A549 (cell line): ENCODE measurements around the gene TFEB.

ENCODE experiments used
- FOXS1 ChIP-seq: fragments of 250-450 bp; sonication (Bioruptor Pico); IDR thresholded peaks from 2 replicates; pipeline ENCODE4 v1.5.0; 2020; ENCODE audit warnings: mild to moderate bottlenecking, moderate library complexity
- POLR2A ChIP-seq: IDR thresholded peaks from 2 replicates; pipeline ENCODE4 v1.6.1; 2012; ENCODE audit warnings: mild to moderate bottlenecking, low read length
- TF ChIP-seq, protein P1 (sequence below): fragments of 200-600 bp; sonication (generic); IDR thresholded peaks from 2 replicates; pipeline ENCODE4 v1.6.1; 2016; ENCODE audit warnings: antibody characterized with exemption, mild to moderate bottlenecking, moderate library complexity
- TF ChIP-seq, protein P2 (sequence below): fragments of >200 bp; sonication (Bioruptor Twin); formaldehyde crosslinking; IDR thresholded peaks from 3 replicates; pipeline ENCODE4 v1.5.1; 2016
- TF ChIP-seq, protein P3 (sequence below): fragments of 450-650 bp; IDR thresholded peaks from 2 replicates; pipeline ENCODE4 v1.6.1; 2014; ENCODE audit warnings: antibody characterized with exemption
- TF ChIP-seq, protein P4 (sequence below): IDR thresholded peaks from 2 replicates; pipeline ENCODE4 v1.6.1; 2012; ENCODE audit warnings: low read depth, borderline replicate concordance

DNA sequence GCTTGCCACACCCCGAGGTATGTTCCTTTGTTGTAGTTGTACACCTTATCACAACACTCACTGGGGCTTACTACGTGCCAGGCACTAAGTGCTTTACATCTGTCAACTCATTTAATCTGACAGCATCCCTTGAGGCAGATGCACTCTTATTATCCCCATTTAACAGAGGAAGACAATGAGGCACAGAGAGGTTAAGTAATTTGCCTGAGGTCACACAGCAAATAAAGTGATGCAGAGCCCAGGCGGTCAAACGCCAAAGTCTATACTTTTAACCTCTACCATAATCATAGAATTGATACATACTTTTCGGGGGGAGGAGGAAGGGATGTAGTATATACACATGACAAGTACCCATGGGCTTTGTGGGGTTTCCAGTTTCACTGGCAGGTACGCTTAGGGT, 59.4 kb downstream of the TFEB start:
- TF ChIP-seq, protein P1, sequence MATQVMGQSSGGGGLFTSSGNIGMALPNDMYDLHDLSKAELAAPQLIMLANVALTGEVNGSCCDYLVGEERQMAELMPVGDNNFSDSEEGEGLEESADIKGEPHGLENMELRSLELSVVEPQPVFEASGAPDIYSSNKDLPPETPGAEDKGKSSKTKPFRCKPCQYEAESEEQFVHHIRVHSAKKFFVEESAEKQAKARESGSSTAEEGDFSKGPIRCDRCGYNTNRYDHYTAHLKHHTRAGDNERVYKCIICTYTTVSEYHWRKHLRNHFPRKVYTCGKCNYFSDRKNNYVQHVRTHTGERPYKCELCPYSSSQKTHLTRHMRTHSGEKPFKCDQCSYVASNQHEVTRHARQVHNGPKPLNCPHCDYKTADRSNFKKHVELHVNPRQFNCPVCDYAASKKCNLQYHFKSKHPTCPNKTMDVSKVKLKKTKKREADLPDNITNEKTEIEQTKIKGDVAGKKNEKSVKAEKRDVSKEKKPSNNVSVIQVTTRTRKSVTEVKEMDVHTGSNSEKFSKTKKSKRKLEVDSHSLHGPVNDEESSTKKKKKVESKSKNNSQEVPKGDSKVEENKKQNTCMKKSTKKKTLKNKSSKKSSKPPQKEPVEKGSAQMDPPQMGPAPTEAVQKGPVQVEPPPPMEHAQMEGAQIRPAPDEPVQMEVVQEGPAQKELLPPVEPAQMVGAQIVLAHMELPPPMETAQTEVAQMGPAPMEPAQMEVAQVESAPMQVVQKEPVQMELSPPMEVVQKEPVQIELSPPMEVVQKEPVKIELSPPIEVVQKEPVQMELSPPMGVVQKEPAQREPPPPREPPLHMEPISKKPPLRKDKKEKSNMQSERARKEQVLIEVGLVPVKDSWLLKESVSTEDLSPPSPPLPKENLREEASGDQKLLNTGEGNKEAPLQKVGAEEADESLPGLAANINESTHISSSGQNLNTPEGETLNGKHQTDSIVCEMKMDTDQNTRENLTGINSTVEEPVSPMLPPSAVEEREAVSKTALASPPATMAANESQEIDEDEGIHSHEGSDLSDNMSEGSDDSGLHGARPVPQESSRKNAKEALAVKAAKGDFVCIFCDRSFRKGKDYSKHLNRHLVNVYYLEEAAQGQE: no peak
- TF ChIP-seq POLR2A (no peak), FOXS1 (no peak)
- TF ChIP-seq, protein P2, sequence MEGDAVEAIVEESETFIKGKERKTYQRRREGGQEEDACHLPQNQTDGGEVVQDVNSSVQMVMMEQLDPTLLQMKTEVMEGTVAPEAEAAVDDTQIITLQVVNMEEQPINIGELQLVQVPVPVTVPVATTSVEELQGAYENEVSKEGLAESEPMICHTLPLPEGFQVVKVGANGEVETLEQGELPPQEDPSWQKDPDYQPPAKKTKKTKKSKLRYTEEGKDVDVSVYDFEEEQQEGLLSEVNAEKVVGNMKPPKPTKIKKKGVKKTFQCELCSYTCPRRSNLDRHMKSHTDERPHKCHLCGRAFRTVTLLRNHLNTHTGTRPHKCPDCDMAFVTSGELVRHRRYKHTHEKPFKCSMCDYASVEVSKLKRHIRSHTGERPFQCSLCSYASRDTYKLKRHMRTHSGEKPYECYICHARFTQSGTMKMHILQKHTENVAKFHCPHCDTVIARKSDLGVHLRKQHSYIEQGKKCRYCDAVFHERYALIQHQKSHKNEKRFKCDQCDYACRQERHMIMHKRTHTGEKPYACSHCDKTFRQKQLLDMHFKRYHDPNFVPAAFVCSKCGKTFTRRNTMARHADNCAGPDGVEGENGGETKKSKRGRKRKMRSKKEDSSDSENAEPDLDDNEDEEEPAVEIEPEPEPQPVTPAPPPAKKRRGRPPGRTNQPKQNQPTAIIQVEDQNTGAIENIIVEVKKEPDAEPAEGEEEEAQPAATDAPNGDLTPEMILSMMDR: no peak
- TF ChIP-seq, protein P3, sequence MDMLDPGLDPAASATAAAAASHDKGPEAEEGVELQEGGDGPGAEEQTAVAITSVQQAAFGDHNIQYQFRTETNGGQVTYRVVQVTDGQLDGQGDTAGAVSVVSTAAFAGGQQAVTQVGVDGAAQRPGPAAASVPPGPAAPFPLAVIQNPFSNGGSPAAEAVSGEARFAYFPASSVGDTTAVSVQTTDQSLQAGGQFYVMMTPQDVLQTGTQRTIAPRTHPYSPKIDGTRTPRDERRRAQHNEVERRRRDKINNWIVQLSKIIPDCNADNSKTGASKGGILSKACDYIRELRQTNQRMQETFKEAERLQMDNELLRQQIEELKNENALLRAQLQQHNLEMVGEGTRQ: no peak
- TF ChIP-seq, protein P4, sequence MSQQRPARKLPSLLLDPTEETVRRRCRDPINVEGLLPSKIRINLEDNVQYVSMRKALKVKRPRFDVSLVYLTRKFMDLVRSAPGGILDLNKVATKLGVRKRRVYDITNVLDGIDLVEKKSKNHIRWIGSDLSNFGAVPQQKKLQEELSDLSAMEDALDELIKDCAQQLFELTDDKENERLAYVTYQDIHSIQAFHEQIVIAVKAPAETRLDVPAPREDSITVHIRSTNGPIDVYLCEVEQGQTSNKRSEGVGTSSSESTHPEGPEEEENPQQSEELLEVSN: no peak
